GM18858 (cell line): ENCODE results near the gene TMEM97.
"Not testable (repeated sequence)": the region's sequence is repeated elsewhere in the genome, so short reads cannot be mapped to it uniquely, and the experiment has no call there.

Experiments
- ATAC-seq: cut with Tn5 transposase; IDR thresholded peaks from one replicate; pipeline ENCODE4 v1.9.1; 2021; ENCODE audit not compliant: unreplicated experiment

TMEM97 gene

GRCh38 chr17:28318759-28319597 is at the start of gene TMEM97:
TMEM97 (plus strand) TSS chr17:28319200; CDS start chr17:28319240, 40 bp downstream.
- ATAC-seq: peak; percentile 89

GRCh38 chr17:28270055-28270454 is 48.9 kb upstream of the TMEM97 start:
- ATAC-seq: no peak

GRCh38 chr17:28270926-28271325 is 48.1 kb upstream of the TMEM97 start:
- no peak for ATAC-seq

- no peak for ATAC-seq
Observed at GRCh38 chr17:28271431-28271830, 47.6 kb upstream of the TMEM97 start.

- no peak for ATAC-seq
Observed at GRCh38 chr17:28272166-28272565, 46.8 kb upstream of the TMEM97 start.

GRCh38 chr17:28273341-28273740 is 45.7 kb upstream of the TMEM97 start:
- not testable (repeated sequence) for ATAC-seq

GRCh38 chr17:28274591-28275265 is 44.3 kb upstream of the TMEM97 start:
- no peak for ATAC-seq

GRCh38 chr17:28276011-28276410 is 43.0 kb upstream of the TMEM97 start:
- ATAC-seq: no peak

GRCh38 chr17:28279411-28279810 is 39.6 kb upstream of the TMEM97 start:
- no peak for ATAC-seq

GRCh38 chr17:28280826-28281225 is 38.2 kb upstream of the TMEM97 start:
- ATAC-seq: no peak

GRCh38 chr17:28282596-28282995 is 36.4 kb upstream of the TMEM97 start:
- ATAC-seq: no peak

- no peak for ATAC-seq
Observed at GRCh38 chr17:28285965-28286364, 33.0 kb upstream of the TMEM97 start.

- no peak for ATAC-seq
Observed at GRCh38 chr17:28290703-28291102, 28.3 kb upstream of the TMEM97 start.

GRCh38 chr17:28291780-28292330 is 27.1 kb upstream of the TMEM97 start:
- ATAC-seq: no peak

GRCh38 chr17:28292878-28293277 is 26.1 kb upstream of the TMEM97 start:
- ATAC-seq: not testable (repeated sequence)

GRCh38 chr17:28293994-28294393 is 25.0 kb upstream of the TMEM97 start:
- ATAC-seq: no peak

GRCh38 chr17:28295677-28296578 is 23.1 kb upstream of the TMEM97 start:
- ATAC-seq: no peak

- ATAC-seq: no peak
Observed at GRCh38 chr17:28298449-28298848, 20.6 kb upstream of the TMEM97 start.

GRCh38 chr17:28306954-28307401 is 12.0 kb upstream of the TMEM97 start:
- ATAC-seq: no peak

GRCh38 chr17:28313841-28314240 is 5.2 kb upstream of the TMEM97 start:
- no peak for ATAC-seq
